GM19193 (cell line): ENCODE measurements around the gene DMRTC2.

Source experiments
- POLR2A ChIP-seq: IDR thresholded peaks from 4 replicates; pipeline ENCODE4 v1.6.1; 2011; ENCODE audit not compliant: insufficient read depth, insufficient read length; ENCODE audit errors: extremely low read depth

The DMRTC2 gene

DNA sequence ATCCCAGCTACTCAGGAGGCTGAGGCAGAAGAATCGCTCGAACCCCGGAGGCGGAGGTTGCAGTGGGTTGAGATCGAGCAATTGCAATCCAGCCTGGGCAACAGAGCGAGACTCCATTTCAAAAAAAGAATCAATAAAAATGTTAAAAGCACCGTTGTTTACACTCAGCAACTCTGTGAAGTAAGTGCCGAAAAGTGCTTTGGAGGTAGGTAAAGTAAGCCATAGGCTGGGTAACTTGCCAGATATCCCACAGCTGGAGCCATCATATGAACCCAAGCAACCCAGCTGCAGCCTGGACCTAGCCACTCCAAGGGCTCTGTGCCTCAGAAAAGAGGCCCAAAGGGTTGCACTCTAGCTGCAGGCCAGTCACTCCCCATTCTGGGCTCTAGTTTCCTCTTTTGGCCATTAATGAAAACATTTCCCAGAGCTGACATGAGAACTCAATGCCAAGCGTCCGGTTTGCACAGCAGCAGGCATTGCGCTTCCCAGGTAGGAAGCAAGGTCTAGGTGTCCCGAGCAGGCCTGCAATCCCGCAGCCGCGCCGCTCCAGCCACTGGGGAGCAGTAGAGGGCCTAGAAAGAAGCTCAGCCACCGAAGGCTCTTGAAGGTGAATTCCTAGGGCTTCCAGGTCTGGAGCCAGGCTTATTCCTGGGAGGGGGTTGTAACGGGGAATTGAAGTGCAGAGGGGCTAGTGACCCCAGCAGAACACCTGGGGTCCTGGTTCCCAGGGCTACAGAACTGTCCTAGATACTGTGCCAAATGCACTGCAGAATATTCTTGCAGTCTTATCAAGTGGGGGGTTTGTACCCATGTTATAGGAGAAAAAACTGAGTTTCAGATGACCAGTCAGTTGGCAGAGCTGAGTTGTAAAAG is 28.2 kb downstream of the DMRTC2 start:
- peak; percentile 50 for TF ChIP-seq POLR2A

DNA sequence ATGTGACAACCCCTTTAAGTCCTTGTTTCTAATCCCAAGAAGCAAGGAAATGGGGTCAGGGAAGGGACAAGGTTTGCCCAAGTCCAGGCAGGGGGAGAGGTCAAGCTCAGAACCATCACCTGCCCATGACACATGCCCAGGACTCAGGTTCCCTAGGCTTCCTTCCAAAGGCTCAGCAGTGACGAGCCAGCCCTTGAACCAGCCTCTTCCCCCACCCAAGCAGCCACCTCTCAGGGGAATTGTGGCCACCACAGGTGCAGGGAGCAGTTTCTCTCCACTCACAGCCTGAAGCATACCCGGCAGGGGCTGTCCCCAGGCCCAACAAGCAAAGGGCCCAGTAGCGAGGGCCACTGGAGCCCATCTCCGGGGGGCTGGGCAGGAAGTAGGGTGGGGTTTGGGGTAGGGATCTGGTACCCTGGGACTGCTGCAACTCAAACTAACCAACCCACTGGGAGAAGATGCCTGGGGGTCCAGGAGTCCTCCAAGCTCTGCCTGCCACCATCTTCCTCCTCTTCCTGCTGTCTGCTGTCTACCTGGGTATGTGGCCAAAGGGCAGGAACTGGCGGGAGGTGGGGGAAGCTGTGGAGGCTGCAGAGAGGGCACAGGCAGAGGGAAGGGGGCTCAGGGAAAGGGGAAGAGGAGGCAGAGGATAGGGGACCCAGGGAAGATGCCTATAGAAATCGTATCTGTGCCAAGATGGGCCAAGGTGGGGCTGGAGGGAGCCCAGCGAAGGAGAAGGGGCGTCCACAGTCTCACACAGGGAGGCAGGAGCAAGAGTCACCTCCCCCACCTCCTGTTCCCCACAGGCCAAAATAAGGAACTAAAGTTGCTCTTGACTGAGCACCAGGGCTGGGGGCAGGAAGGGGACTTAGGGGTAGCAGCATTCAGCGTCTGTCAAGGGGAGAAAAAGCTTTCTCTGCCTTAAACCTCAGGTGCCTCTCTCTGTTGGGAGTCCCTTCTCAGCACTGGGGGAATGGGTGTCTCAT is 32.3 kb downstream of the DMRTC2 start, which contains the start of gene CD79A:
Gene CD79A, plus strand, starts transcription at position 433 of the 986 bp plus-strand sequence. Its CDS starts 26 bp downstream, at position 459.
- TF ChIP-seq POLR2A: peak; percentile 81

DNA sequence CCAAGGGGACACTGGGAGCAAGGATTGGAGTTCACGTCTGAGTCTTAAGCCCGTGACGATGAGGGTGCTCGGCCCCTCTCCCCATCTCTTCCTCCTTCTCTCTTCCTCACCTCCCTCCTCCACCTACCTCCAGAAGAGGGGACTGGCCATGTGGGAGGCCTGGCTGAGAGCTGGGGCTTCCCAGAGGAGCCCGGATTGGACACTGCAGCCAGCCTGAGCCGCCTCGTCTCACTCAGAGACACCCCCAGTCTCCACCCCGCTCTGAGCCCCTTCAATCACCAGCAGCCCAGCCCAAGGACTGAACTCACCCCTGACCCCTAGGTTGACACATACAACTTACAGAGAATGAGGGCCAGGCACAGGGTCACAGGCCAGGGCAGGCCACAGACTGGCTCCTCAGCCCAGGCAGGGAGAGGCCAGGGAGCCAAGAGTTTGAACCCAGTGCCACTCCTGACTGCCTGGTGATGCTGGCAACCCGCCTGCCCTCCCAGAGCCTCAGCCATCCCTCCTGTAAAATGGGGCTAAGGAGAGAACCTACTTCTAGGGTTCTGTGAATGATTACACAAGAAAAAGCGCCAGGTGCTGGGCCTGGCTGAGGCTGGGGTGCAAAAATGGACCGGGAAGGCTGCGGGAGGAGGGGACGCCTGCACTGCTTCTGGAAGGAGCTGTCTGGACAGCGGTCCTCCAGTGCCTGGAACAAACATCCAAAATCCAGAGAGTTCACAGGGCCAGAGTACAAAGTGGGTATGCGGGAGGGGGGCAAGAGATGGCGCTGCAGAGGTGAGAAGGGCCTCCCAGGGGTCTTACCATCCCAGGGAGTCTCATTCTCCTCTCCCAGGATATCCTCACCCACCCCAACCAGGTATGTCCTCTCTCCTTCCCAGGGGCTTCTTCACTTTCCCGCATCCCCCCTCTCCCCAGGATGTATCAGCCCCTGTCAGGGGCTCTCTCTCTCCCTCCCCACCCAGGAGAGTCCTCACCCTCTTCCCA is 33.4 kb downstream of the DMRTC2 start:
- TF ChIP-seq POLR2A: peak; percentile 80

DNA sequence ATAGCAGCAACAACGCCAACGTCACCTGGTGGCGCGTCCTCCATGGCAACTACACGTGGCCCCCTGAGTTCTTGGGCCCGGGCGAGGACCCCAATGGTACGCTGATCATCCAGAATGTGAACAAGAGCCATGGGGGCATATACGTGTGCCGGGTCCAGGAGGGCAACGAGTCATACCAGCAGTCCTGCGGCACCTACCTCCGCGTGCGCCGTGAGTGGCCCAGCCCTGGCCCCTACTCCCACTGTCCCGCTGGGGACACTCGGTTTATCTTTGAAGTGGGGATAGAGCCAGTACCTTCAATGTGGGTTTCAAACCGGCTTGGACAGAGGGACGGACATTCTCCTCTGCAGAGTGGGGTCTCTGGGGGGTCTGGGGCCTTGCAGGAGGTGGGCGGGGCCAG is 34.2 kb downstream of the DMRTC2 start:
- no peak for TF ChIP-seq POLR2A

DNA sequence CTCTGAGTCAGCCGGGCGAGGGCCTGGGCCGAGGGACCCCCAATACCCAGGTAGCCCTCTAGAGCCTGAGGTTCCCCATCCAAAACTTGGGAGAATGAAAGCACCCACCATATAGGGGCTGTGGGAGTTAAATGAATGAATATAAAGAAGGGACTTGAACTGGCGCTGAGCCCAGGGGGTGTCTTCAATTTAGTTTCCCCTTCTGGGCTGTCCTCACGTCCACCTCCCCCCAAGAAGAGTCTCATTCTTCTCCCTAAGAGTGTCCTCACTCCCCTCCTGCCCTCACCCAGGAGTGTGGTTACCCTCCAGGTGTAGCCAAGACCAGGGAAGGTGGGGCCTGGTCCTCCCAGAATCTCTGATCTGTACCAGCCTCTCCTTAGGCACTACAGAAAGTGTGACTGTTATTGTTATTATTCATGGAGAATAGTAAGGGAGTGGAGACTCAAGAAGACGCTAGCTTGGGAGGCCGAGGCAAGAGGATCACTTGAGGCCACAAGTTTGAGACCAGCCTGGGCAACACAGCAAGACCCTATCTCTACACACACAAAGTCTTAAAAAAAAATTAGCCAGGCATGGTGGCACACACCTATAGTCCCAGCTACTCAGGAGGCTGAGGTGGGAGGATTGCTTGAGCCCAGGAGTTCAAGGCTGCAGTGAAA is 35.0 kb downstream of the DMRTC2 start:
- TF ChIP-seq POLR2A: no peak

DNA sequence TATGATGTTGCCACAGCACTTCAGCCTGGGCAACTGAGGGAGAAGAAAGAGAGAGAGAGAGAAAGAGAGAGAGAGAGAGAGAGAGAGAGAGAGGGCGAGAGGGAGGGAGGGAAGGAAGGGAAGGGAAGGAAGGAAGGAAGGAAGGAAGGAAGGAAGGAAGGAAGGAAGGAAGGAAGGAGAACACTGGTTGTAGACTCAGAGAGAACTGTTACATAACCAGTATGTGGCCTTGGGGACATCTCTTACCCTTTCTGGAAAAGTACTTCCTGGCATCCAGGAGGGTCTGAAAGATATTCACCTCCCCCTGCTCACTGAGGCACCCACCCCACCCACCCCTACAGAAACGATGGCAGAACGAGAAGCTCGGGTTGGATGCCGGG is 35.5 kb downstream of the DMRTC2 start:
- no peak for TF ChIP-seq POLR2A

DNA sequence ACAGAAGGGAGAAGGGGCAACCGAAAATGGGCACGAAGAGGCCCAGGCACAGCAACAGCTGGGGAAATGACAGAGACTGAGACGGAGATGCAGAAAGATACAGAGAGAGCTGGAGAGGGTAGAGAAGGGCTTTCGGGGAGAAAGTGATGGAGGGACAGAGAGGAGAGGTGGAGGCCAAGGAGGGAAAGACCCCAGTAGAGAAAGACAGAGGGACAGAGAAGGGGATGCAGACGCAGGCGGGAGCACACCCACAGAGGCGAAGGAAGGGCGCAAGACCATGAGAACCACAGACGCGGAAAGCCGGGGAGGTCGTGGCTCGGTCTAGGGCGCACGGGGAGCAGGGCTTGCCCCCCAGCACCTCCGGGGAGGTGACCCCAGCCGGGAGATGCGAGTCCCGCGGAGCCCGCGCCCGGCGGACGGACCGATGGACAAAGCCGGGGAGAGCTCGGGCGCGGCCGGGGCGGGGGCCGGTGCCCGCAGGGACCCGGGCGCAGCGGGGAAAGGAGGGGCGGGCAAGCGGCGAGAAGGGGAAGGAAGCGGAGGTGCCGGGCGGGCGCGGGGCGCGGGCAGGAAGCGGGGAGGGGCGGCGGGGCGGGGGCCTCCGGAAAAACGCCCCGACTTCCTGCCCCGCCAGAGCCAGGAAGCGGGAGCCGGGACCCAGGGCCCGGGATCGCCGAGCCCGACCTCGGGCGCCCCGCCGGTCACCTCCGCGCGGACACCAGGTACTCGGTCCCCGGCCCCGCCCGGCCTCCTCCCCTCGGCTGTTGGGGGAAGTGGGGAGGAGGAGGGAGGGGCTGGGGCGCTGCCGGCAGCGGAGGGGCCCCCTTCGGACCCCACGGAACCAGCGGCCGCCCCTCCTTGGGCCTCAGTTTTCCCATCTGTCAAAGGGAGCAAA is 38.0 kb downstream of the DMRTC2 start, which contains the start of gene ARHGEF1:
Gene ARHGEF1, plus strand, starts transcription at position 617 of the 895 bp plus-strand sequence. CDS start 4,899 bp downstream, outside the sequence.
- peak; percentile 62 for TF ChIP-seq POLR2A

DNA sequence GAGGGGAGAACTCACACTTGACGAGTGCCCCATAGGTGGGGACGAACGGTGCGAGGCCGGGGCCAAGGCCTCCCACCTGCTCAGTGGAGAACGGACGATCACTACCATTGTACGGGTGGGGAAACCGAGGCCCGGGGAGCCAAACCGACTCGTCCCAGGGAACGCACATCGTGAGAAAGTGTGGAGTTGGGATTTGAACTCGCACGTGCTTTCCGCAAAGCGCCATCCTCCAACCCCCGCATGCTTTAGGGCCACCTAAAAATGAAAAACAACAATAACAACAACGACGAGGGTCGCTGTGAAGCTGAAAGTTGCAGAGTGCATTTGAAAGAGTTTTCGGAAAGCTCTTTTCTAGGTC is 38.6 kb downstream of the DMRTC2 start:
- no peak for TF ChIP-seq POLR2A

DNA sequence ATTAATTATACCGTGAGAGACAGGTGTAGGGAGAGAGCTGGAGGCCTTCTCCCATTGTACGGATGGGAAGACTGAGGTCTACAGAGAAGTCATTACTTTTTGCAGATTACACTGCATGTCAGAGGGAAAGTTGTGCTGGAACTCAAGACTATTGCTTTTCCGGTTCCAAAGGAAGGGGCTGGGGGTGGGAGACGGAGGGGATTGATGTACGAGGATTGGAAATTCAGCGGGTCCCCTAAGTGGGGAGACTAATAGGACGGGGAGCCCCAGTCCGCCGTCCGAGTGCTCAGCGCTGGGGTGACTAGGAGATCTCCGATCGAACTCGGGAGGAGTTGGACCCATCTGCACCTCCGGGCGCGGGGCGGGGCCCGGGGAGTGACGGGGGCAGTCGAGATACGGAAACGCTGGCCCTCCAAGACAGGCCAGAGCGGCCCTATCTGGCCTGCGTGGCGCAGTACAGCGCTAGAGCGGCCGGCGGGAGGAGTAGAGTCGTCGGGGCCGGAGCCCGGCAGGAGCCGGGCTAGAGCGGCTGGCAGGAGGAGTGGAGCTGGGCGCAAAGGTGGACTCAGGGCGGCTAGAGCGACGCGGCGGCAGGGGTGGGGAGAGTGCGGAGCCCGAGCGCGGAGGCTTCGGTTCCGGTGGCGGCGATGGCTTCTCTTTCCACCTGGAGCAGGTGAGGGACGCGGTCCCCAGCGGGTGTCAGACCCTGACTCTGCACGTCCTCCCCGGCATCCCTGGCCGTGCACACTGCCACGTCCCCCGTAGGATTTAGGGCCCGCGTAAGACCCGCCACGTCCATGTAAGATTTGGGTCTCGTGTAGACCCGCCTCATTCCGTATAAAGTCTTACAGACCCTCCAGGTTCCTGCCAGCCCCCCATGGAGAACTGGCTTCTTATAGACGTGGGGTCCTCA is 39.2 kb downstream of the DMRTC2 start:
- TF ChIP-seq POLR2A: peak; percentile 93

DNA sequence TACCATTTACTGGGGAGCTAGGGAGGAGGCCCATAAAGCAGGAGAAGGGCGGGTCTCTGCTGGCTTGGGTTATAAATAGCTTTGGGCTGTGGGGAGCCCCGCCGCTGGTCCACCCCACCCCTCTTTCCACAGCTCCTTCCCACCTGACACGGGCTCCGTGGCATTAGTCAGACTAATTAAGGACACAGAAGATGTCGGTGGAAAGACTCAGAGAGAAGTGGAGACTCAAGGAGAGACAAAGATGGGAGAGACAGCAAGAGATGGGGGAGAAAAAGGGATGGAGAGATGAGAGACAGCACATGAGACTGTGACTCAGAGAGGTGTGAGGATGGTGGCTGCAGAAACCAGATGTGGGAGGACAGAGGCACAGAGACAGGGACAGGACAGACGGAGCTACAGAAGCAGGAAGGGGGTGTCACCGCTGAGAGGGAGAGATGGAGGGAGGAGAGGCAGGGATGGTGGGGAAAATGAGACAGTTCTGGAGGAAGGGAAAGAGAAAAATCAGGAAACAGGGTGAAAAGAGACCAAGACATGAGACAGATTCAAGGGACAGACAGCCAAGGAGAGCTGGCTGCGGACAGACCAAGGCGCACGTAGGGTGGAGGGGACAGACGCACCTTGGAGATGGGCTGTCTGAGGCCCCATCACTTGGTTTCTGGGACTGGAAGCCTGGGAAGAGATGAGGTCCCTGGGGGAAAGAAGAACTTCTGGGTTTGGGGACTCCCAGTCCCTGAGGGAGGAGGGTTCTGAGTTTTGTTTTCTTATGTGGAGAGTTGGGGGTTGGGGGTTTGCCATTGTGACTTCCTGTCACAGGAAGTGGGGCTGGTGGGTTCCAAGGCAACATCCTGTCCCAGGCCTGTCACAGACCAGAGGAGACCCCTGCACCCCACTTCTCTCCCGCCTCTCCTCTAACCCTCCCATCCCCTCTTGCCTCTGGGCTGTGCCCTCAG is 42.2 kb downstream of the DMRTC2 start:
- TF ChIP-seq POLR2A: peak; percentile 35
